Ascending aorta (tissue), 2 donors: ENCODE measurements around the gene ZNF638. TPM values are rescaled to one million over a fixed set of nuclear protein-coding genes. Genes with fewer than 3 reads are reported as not detected.

Source experiments
- DNase-seq, 2 donors: peaks; one replicate each; pipeline ENCODE4 v3.0.0-alpha.2; 2019; ENCODE audit warnings: low spot score in 2 of 2
- H3K27ac ChIP-seq, 2 donors: fragments of 200-600 bp; sonication (generic); one replicate each; pipeline ENCODE4 v1.5.1; 2016 to 2017; ENCODE audit warnings: mild to moderate bottlenecking in 1 of 2
- H3K27me3 ChIP-seq: fragments of 200-600 bp; sonication (generic); one replicate; pipeline ENCODE4 v1.5.1; 2017
- H3K36me3 ChIP-seq, 2 donors: fragments of 200-600 bp; sonication (generic); one replicate each; pipeline ENCODE4 v1.5.1; 2016
- H3K4me1 ChIP-seq, 2 donors: fragments of 200-600 bp; sonication (generic); one replicate each; pipeline ENCODE4 v1.5.1; 2016 to 2017; ENCODE audit warnings: mild to moderate bottlenecking in 1 of 2
- H3K4me3 ChIP-seq, 2 donors: fragments of 200-600 bp; sonication (generic); one replicate each; pipeline ENCODE4 v1.5.1; 2016 to 2017; ENCODE audit warnings: mild to moderate bottlenecking in 1 of 2
- H3K9me3 ChIP-seq, 2 donors: fragments of 200-600 bp; sonication (generic); one replicate each; pipeline ENCODE4 v1.5.1; 2016
- CTCF ChIP-seq, 3 experiments: fragments of 200-600 bp in 2 of 3; fragments of 450-650 bp in 1 of 3; sonication (generic) in 2 of 3; IDR thresholded peaks; one replicate each; pipeline ENCODE4 v1.5.1; 2016 to 2019; ENCODE audit warnings: antibody characterized with exemption in 3 of 3, mild to moderate bottlenecking in 1 of 3, moderate library complexity in 1 of 3
- intact Hi-C: fragments of 100-400 bp; cut with DNase I; formaldehyde crosslinking; loops from one replicate; pipeline ENCODE4 v1.15.1; 2023
- total RNA-seq: library from RNA; depleted of rRNA; stranded (reverse); fragments of >200 nt; gene quantifications from one replicate; pipeline ENCODE4 v1.1.0, GENCODE V29; 2016

The ZNF638 gene
- total RNA-seq, 1 donor from 2014 or later: 56.0 TPM

GRCh38 chr2:71336384-71336783 lies 4.8 kb downstream of the ZNF638 start:
- no peak overlapping the region for H3K27ac ChIP-seq
- H3K36me3 ChIP-seq: no peaks in the 10 kb centered on the region
- H3K4me1 ChIP-seq: peaks cover 4 to 28% of the 10 kb centered on the region in 2 donors
- H3K27me3 ChIP-seq: no peaks in the 10 kb centered on the region
- no peak overlapping the region for H3K4me3 ChIP-seq
- DNase-seq: no peak
- H3K9me3 ChIP-seq: no peaks in the 10 kb centered on the region
- intact Hi-C loops: loop anchor here (10.0 kb wide), 1 partner anchor 808 kb away; the partner anchor contains the start of gene CYP26B1
- TF ChIP-seq CTCF (IDR thresholded peaks at IDR 0.05): no peak

GRCh38 chr2:71336802-71337201 lies 5.2 kb downstream of the ZNF638 start:
- Histone ChIP-seq H3K27ac (no peak overlapping the region), H3K4me1 (peaks cover 4 to 31% of the 10 kb centered on the region in 2 donors), H3K4me3 (no peak overlapping the region), H3K9me3 (no peaks in the 10 kb centered on the region), H3K27me3 (no peaks in the 10 kb centered on the region), H3K36me3 (no peaks in the 10 kb centered on the region)
- no peak for TF ChIP-seq CTCF (IDR thresholded peaks at IDR 0.05)
- DNase-seq: no peak
- intact Hi-C loops: loop anchor here (10.0 kb wide), 1 partner anchor 808 kb away; the partner anchor contains the start of gene CYP26B1

- Histone ChIP-seq H3K4me1 (peaks cover 4 to 32% of the 10 kb centered on the region in 2 donors), H3K4me3 (no peak overlapping the region), H3K27ac (no peak overlapping the region), H3K27me3 (no peaks in the 10 kb centered on the region), H3K36me3 (no peaks in the 10 kb centered on the region), H3K9me3 (no peaks in the 10 kb centered on the region)
- no peak for DNase-seq
- intact Hi-C loops: loop anchor here (10.0 kb wide), 1 partner anchor 807 kb away; the partner anchor contains the start of gene CYP26B1
- TF ChIP-seq CTCF (IDR thresholded peaks at IDR 0.05): no peak
Measured at GRCh38 chr2:71337776-71338175, 6.2 kb downstream of the ZNF638 start.

GRCh38 chr2:71339685-71340084 lies 8.1 kb downstream of the ZNF638 start:
- Histone ChIP-seq H3K4me3 (no peak overlapping the region), H3K36me3 (no peaks in the 10 kb centered on the region), H3K27me3 (no peaks in the 10 kb centered on the region), H3K27ac (no peak overlapping the region), H3K9me3 (no peaks in the 10 kb centered on the region), H3K4me1 (peaks cover 4 to 28% of the 10 kb centered on the region in 2 donors)
- DNase-seq: no peak
- intact Hi-C loops: loop anchor here (10.0 kb wide), 1 partner anchor 805 kb away; the partner anchor contains the start of gene CYP26B1
- TF ChIP-seq CTCF (IDR thresholded peaks at IDR 0.05): no peak

- Histone ChIP-seq H3K27me3 (no peaks in the 10 kb centered on the region), H3K9me3 (no peaks in the 10 kb centered on the region), H3K27ac (no peak overlapping the region), H3K4me1 (peaks cover 4 to 27% of the 10 kb centered on the region in 2 donors), H3K36me3 (no peaks in the 10 kb centered on the region), H3K4me3 (no peak overlapping the region)
- intact Hi-C loops: no loop called here
- no peak for DNase-seq
- no peak for TF ChIP-seq CTCF (IDR thresholded peaks at IDR 0.05)
Measured at GRCh38 chr2:71340176-71340575, 8.6 kb downstream of the ZNF638 start.

- TF ChIP-seq CTCF (IDR thresholded peaks at IDR 0.05): no peak
- Histone ChIP-seq H3K9me3 (no peaks in the 10 kb centered on the region), H3K36me3 (no peaks in the 10 kb centered on the region), H3K4me3 (no peak overlapping the region), H3K27me3 (no peaks in the 10 kb centered on the region), H3K4me1 (peaks cover 1 to 21% of the 10 kb centered on the region in 2 donors), H3K27ac (no peak overlapping the region)
- intact Hi-C loops: no loop called here
- no peak for DNase-seq
Measured at GRCh38 chr2:71341645-71342044, 10.1 kb downstream of the ZNF638 start.
